ENCODE measurements around the gene SLC13A4. TPM values are rescaled to one million over a fixed set of nuclear protein-coding genes. Genes with fewer than 3 reads are reported as not detected.
A peak's percentile ranks its signal among the peaks of the same experiment; 100 is the strongest.
"Not testable (repeated sequence)": the region's sequence is repeated elsewhere in the genome, so short reads cannot be mapped to it uniquely, and the experiment has no call there.

The SLC13A4 gene
- total RNA-seq (not detected), polyA plus RNA-seq (under 1 TPM; 0.01 to 0.08 (median 0.03) TPM)
- long read RNA-seq, donor 1: 0 reads
- long read RNA-seq, donor 2, partial matches to known transcripts: 0 of 3 reads
- long read RNA-seq, donor 2, other reads (novel, unspliced or antisense): 3 of 3 reads

- H3K27me3 ChIP-seq (ENCODE audit: insufficient read depth in 3 of 3, low read length in 2 of 3): no peaks in the 10 kb centered on the region
- H3K9me3 ChIP-seq: no peaks in the 10 kb centered on the region
- no peak within 1 kb of the TSS for H3K4me3 ChIP-seq
- WGBS, 3 donors: 75 to 88% (median 78%) methylated on average over 11 of the region's 11 CpGs
- DNase-seq: no peak
- TF ChIP-seq, protein P1, sequence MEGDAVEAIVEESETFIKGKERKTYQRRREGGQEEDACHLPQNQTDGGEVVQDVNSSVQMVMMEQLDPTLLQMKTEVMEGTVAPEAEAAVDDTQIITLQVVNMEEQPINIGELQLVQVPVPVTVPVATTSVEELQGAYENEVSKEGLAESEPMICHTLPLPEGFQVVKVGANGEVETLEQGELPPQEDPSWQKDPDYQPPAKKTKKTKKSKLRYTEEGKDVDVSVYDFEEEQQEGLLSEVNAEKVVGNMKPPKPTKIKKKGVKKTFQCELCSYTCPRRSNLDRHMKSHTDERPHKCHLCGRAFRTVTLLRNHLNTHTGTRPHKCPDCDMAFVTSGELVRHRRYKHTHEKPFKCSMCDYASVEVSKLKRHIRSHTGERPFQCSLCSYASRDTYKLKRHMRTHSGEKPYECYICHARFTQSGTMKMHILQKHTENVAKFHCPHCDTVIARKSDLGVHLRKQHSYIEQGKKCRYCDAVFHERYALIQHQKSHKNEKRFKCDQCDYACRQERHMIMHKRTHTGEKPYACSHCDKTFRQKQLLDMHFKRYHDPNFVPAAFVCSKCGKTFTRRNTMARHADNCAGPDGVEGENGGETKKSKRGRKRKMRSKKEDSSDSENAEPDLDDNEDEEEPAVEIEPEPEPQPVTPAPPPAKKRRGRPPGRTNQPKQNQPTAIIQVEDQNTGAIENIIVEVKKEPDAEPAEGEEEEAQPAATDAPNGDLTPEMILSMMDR (IDR thresholded peaks at IDR 0.05): no peak
- H3K4me1 ChIP-seq: no peaks in the 10 kb centered on the region
- no peak within 1 kb of the TSS for H3K27ac ChIP-seq
- intact Hi-C loops (cut with DNase I): no loop called here
- no peak for ATAC-seq
- no peaks in the 10 kb centered on the region for H3K36me3 ChIP-seq (ENCODE audit: insufficient read depth in 1 of 2, low read depth in 1 of 2)
Measured at GRCh38 chr7:135728136-135728669, at the start of gene SLC13A4. TSS of gene SLC13A4 (minus strand) at chr7:135728186. CDS start at chr7:135727496, 690 bp downstream.

- peaks cover 10% of the 10 kb centered on the region for H3K9me3 ChIP-seq
- WGBS, 3 donors: 91 to 94% (median 93%) methylated on average over 8 of the region's 8 CpGs
- H3K4me3 ChIP-seq; H3K27ac ChIP-seq; DNase-seq; H3K27me3 ChIP-seq (ENCODE audit: insufficient read depth in 3 of 3, low read length in 2 of 3); H3K36me3 ChIP-seq (ENCODE audit: insufficient read depth in 1 of 2, low read depth in 1 of 2); H3K4me1 ChIP-seq; ATAC-seq; intact Hi-C loops (cut with DNase I): not testable (repeated sequence)
Measured at GRCh38 chr7:135775915-135776314, 47.9 kb upstream of the SLC13A4 start.

DNA sequence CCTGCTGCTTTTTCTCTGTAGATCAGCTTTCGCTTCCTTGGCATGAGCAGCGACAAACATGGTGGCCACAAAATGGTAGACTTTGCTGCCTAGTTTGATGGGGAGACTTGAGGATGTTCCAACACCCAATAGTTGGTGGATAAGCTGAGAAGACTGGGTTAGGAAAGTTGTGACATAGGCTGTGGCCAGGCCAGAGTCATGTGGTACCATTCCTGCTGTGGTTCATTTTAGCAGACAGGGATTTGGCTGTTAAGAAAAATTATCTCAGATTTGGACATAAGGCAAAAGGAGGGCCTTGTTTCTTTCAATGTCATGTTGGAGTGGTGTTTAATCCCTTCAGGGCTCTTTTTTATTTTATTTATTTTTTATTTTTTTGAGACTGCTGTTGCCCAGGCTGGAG lies 47.2 kb upstream of the SLC13A4 start:
- TF ChIP-seq, protein P1 (IDR thresholded peaks at IDR 0.05): no peak
- H3K27me3 ChIP-seq (ENCODE audit: insufficient read depth in 3 of 3, low read length in 2 of 3): no peaks in the 10 kb centered on the region
- H3K4me3 ChIP-seq: no peak overlapping the region
- ATAC-seq (no peak), DNase-seq (no peak)
- 96 to 100% (median 97%) methylated on average over 2 of the region's 2 CpGs for WGBS, 3 donors
- intact Hi-C loops (cut with DNase I): no loop called here
- H3K27ac ChIP-seq: no peak overlapping the region
- no peaks in the 10 kb centered on the region for H3K36me3 ChIP-seq (ENCODE audit: insufficient read depth in 1 of 2, low read depth in 1 of 2)
- peaks cover 10% of the 10 kb centered on the region for H3K9me3 ChIP-seq
- peaks cover 4% of the 10 kb centered on the region for H3K4me1 ChIP-seq

GRCh38 chr7:135774284-135774683 lies 46.3 kb upstream of the SLC13A4 start:
- TF ChIP-seq, protein P1 (IDR thresholded peaks at IDR 0.05): no peak
- intact Hi-C loops (cut with DNase I): no loop called here
- 27 to 41% (median 38%) methylated on average over 4 of the region's 4 CpGs for WGBS, 3 donors
- ATAC-seq (peak; percentile 55 to 92 (median 80)), DNase-seq (no peak)
- Histone ChIP-seq H3K27me3 (ENCODE audit: insufficient read depth in 3 of 3, low read length in 2 of 3) (no peaks in the 10 kb centered on the region), H3K9me3 (peaks cover 10% of the 10 kb centered on the region), H3K27ac (no peak overlapping the region), H3K4me3 (no peak overlapping the region), H3K36me3 (ENCODE audit: insufficient read depth in 1 of 2, low read depth in 1 of 2) (no peaks in the 10 kb centered on the region), H3K4me1 (peaks cover 4% of the 10 kb centered on the region)

GRCh38 chr7:135773464-135773863 lies 45.5 kb upstream of the SLC13A4 start:
- 46 to 60% (median 53%) methylated on average over 5 of the region's 5 CpGs for WGBS, 3 donors
- H3K27me3 ChIP-seq (ENCODE audit: insufficient read depth in 3 of 3, low read length in 2 of 3): no peaks in the 10 kb centered on the region

More at GRCh38 chr7:135773464-135773863, 45.5 kb upstream of the SLC13A4 start:
- Histone ChIP-seq H3K9me3 (peaks cover 8% of the 10 kb centered on the region), H3K4me3 (no peak overlapping the region), H3K36me3 (ENCODE audit: insufficient read depth in 1 of 2, low read depth in 1 of 2) (no peaks in the 10 kb centered on the region), H3K4me1 (peaks cover 4% of the 10 kb centered on the region), H3K27ac (no peak overlapping the region)
- DNase-seq: no peak
- no peak for ATAC-seq
- TF ChIP-seq, protein P1 (IDR thresholded peaks at IDR 0.05): no peak
- intact Hi-C loops (cut with DNase I): no loop called here
